Subcutaneous abdominal adipose tissue (tissue), 5 donors: ENCODE results near the gene FBN2.

ENCODE experiments used
- H3K27ac ChIP-seq: one replicate; pipeline ENCODE4 v1.7.0; 2013; ENCODE audit warnings: low read depth, mild to moderate bottlenecking, inconsistent platforms, low read length, moderate library complexity
- H3K27me3 ChIP-seq, 5 donors: one replicate each; pipeline ENCODE4 v1.7.0; 2013; ENCODE audit warnings: low read length in 5 of 5, inconsistent platforms in 1 of 5; ENCODE audit not compliant: control insufficient read depth in 5 of 5, insufficient read depth in 4 of 5
- H3K36me3 ChIP-seq, 5 donors: one replicate each; pipeline ENCODE4 v1.7.0; 2013; ENCODE audit warnings: low read length in 5 of 5; ENCODE audit not compliant: control insufficient read depth in 5 of 5, insufficient read depth in 5 of 5
- H3K4me1 ChIP-seq, 5 donors: one replicate each; pipeline ENCODE4 v1.7.0; 2013; ENCODE audit warnings: low read length in 5 of 5, mild to moderate bottlenecking in 3 of 5, moderate library complexity in 1 of 5; ENCODE audit not compliant: control insufficient read depth in 5 of 5, insufficient read depth in 5 of 5
- H3K4me3 ChIP-seq, 5 donors: one replicate each; pipeline ENCODE4 v1.7.0; 2013; ENCODE audit warnings: low read length in 5 of 5, low read depth in 1 of 5
- H3K9ac ChIP-seq, 5 donors: one replicate each; pipeline ENCODE4 v1.7.0; 2013; ENCODE audit warnings: low read length in 5 of 5, mild to moderate bottlenecking in 4 of 5, moderate library complexity in 3 of 5
- H3K9me3 ChIP-seq, 5 donors: one replicate each; pipeline ENCODE4 v1.7.0; 2013; ENCODE audit warnings: low read length in 5 of 5; ENCODE audit not compliant: control insufficient read depth in 5 of 5
- donor health status: healthy.
- donor health status: healthy.
- donor health status: healthy.
- donor health status: healthy.
- donor health status: healthy.

FBN2 gene

GRCh38 chr5:128436749-128437188 lies 101.3 kb downstream of the FBN2 start:
- Histone ChIP-seq H3K36me3 (no peaks in the 10 kb centered on the region), H3K9me3 (no peaks in the 10 kb centered on the region), H3K27me3 (no peaks in the 10 kb centered on the region), H3K4me3 (no peak overlapping the region), H3K4me1 (no peaks in the 10 kb centered on the region), H3K9ac (no peak overlapping the region), H3K27ac (no peak overlapping the region)

- H3K27ac ChIP-seq, result no peak overlapping the region
- no peak overlapping the region for H3K4me3 ChIP-seq
- H3K27me3 ChIP-seq, result no peaks in the 10 kb centered on the region
- no peaks in the 10 kb centered on the region for H3K36me3 ChIP-seq
- no peaks in the 10 kb centered on the region for H3K9me3 ChIP-seq
- H3K4me1 ChIP-seq, result no peaks in the 10 kb centered on the region
- H3K9ac ChIP-seq, result no peak overlapping the region
Observed at GRCh38 chr5:128435861-128436260, 102.2 kb downstream of the FBN2 start.

- Histone ChIP-seq H3K36me3 (no peaks in the 10 kb centered on the region), H3K9ac (no peak overlapping the region), H3K4me3 (no peak overlapping the region), H3K9me3 (no peaks in the 10 kb centered on the region), H3K4me1 (no peaks in the 10 kb centered on the region), H3K27ac (no peak overlapping the region), H3K27me3 (no peaks in the 10 kb centered on the region)
Observed at GRCh38 chr5:128434993-128435392, 103.1 kb downstream of the FBN2 start.

- no peaks in the 10 kb centered on the region for H3K4me1 ChIP-seq
- no peak overlapping the region for H3K27ac ChIP-seq
- H3K4me3 ChIP-seq, result no peak overlapping the region
- no peaks in the 10 kb centered on the region for H3K9me3 ChIP-seq
- no peaks in the 10 kb centered on the region for H3K36me3 ChIP-seq
- H3K27me3 ChIP-seq, result no peaks in the 10 kb centered on the region
- no peak overlapping the region for H3K9ac ChIP-seq
Observed at GRCh38 chr5:128432913-128433440, 105.1 kb downstream of the FBN2 start.

- H3K4me1 ChIP-seq, result no peaks in the 10 kb centered on the region
- H3K9me3 ChIP-seq, result no peaks in the 10 kb centered on the region
- H3K27ac ChIP-seq, result no peak overlapping the region
- no peak overlapping the region for H3K4me3 ChIP-seq
- no peak overlapping the region for H3K9ac ChIP-seq
- no peaks in the 10 kb centered on the region for H3K27me3 ChIP-seq
- no peaks in the 10 kb centered on the region for H3K36me3 ChIP-seq
Observed at GRCh38 chr5:128427921-128428320, 110.1 kb downstream of the FBN2 start.

GRCh38 chr5:128426090-128426534 lies 111.9 kb downstream of the FBN2 start:
- no peak overlapping the region for H3K27ac ChIP-seq
- H3K4me1 ChIP-seq, result no peaks in the 10 kb centered on the region
- H3K9ac ChIP-seq, result no peak overlapping the region
- H3K9me3 ChIP-seq, result peaks cover 0 to 3% (median 0%) of the 10 kb centered on the region in 5 donors
- H3K4me3 ChIP-seq, result no peak overlapping the region
- no peaks in the 10 kb centered on the region for H3K27me3 ChIP-seq
- H3K36me3 ChIP-seq, result no peaks in the 10 kb centered on the region

GRCh38 chr5:128424646-128425045 lies 113.4 kb downstream of the FBN2 start:
- Histone ChIP-seq H3K9me3 (peaks cover 0 to 3% (median 0%) of the 10 kb centered on the region in 5 donors), H3K36me3 (no peaks in the 10 kb centered on the region), H3K9ac (no peak overlapping the region), H3K27ac (no peak overlapping the region), H3K4me1 (no peaks in the 10 kb centered on the region), H3K4me3 (no peak overlapping the region), H3K27me3 (no peaks in the 10 kb centered on the region)

GRCh38 chr5:128422612-128423011 lies 115.4 kb downstream of the FBN2 start:
- H3K9ac ChIP-seq, result no peak overlapping the region
- no peaks in the 10 kb centered on the region for H3K27me3 ChIP-seq
- H3K4me1 ChIP-seq, result no peaks in the 10 kb centered on the region
- peaks cover 0 to 3% (median 0%) of the 10 kb centered on the region in 5 donors for H3K9me3 ChIP-seq
- H3K27ac ChIP-seq, result no peak overlapping the region
- H3K36me3 ChIP-seq, result no peaks in the 10 kb centered on the region
- no peak overlapping the region for H3K4me3 ChIP-seq

- no peak overlapping the region for H3K27ac ChIP-seq
- peaks cover 0 to 4% (median 0%) of the 10 kb centered on the region in 5 donors for H3K9me3 ChIP-seq
- H3K36me3 ChIP-seq, result no peaks in the 10 kb centered on the region
- H3K27me3 ChIP-seq, result no peaks in the 10 kb centered on the region
- H3K9ac ChIP-seq, result no peak overlapping the region
- H3K4me1 ChIP-seq, result no peaks in the 10 kb centered on the region
- no peak overlapping the region for H3K4me3 ChIP-seq
Observed at GRCh38 chr5:128414469-128414868, 123.6 kb downstream of the FBN2 start.

GRCh38 chr5:128413356-128413755 lies 124.7 kb downstream of the FBN2 start:
- H3K27me3 ChIP-seq, result no peaks in the 10 kb centered on the region
- H3K4me1 ChIP-seq, result no peaks in the 10 kb centered on the region
- H3K36me3 ChIP-seq, result no peaks in the 10 kb centered on the region
- H3K27ac ChIP-seq, result no peak overlapping the region
- H3K9me3 ChIP-seq, result peaks cover 0 to 4% (median 0%) of the 10 kb centered on the region in 5 donors
- no peak overlapping the region for H3K4me3 ChIP-seq
- no peak overlapping the region for H3K9ac ChIP-seq
